GM23338 (cell line): ENCODE data around the gene GPHN. TPM values are rescaled to one million over a fixed set of nuclear protein-coding genes. Genes with fewer than 3 reads are reported as not detected.

Experiments
- ATAC-seq: fragments of 200-7000 bp; cut with Tn5 transposase; 3 replicates; pipeline ENCODE4 v1.9.1; 2020
- DNase-seq: peaks from one replicate; pipeline ENCODE4 v3.0.0-alpha.2; 2015; ENCODE audit warnings: low spot score
- H2AFZ ChIP-seq: fragments of 200-600 bp; sonication (generic); 2 replicates; pipeline ENCODE4 v1.8.0; 2016; ENCODE audit warnings: antibody characterized with exemption, mild to moderate bottlenecking, moderate library complexity
- H3F3A ChIP-seq: fragments of 200-600 bp; sonication (generic); replicated peaks from 2 replicates; pipeline ENCODE4 v1.8.0; 2017; ENCODE audit warnings: antibody characterized with exemption, mixed run types, low read depth
- H3K27ac ChIP-seq: fragments of 200-600 bp; sonication (generic); 2 replicates; pipeline ENCODE4 v1.6.1; 2016; ENCODE audit warnings: low read depth
- H3K27me3 ChIP-seq: fragments of 200-600 bp; sonication (generic); 2 replicates; pipeline ENCODE4 v1.8.0; 2016; ENCODE audit warnings: mild to moderate bottlenecking, mixed run types, moderate library complexity; ENCODE audit not compliant: insufficient read depth
- H3K36me3 ChIP-seq: fragments of 200-600 bp; sonication (generic); 2 replicates; pipeline ENCODE4 v1.8.0; 2016; ENCODE audit warnings: mild to moderate bottlenecking; ENCODE audit not compliant: insufficient read depth
- H3K4me1 ChIP-seq: fragments of 200-600 bp; sonication (generic); 2 replicates; pipeline ENCODE4 v1.8.0; 2016; ENCODE audit warnings: mild to moderate bottlenecking, moderate library complexity; ENCODE audit not compliant: insufficient read depth
- H3K4me2 ChIP-seq: fragments of 200-600 bp; sonication (generic); 2 replicates; pipeline ENCODE4 v1.7.1; 2017; ENCODE audit warnings: mixed run types
- H3K4me3 ChIP-seq: fragments of 200-600 bp; sonication (generic); 2 replicates; pipeline ENCODE4 v1.6.1; 2016; ENCODE audit warnings: mixed run types
- H3K79me2 ChIP-seq: fragments of 200-600 bp; sonication (generic); replicated peaks from 2 replicates; pipeline ENCODE4 v1.8.0; 2017; ENCODE audit warnings: mild to moderate bottlenecking; ENCODE audit not compliant: insufficient read depth
- H3K9me2 ChIP-seq: fragments of 200-600 bp; sonication (generic); 2 replicates; pipeline ENCODE4 v1.8.0; 2017; ENCODE audit not compliant: insufficient read depth
- H4K20me1 ChIP-seq: fragments of 200-600 bp; sonication (generic); replicated peaks from 2 replicates; pipeline ENCODE4 v1.8.0; 2017; ENCODE audit warnings: mild to moderate bottlenecking; ENCODE audit not compliant: insufficient read depth
- H3K27ac Mint-ChIP-seq: 2 replicates; pipeline ENCODE4 v1.8.0; 2020; ENCODE audit warnings: inconsistent platforms, mild to moderate bottlenecking, moderate library complexity, mixed read lengths
- H3K27me3 Mint-ChIP-seq: 3 replicates; pipeline ENCODE4 v1.8.0; 2022; ENCODE audit warnings: low read depth, mild to moderate bottlenecking, moderate library complexity, mixed read lengths, inconsistent platforms; ENCODE audit not compliant: insufficient read depth, poor library complexity
- H3K36me3 Mint-ChIP-seq: 3 replicates; pipeline ENCODE4 v1.8.0; 2021; ENCODE audit warnings: low read depth, mild to moderate bottlenecking, inconsistent platforms, moderate library complexity, mixed read lengths
- H3K4me1 Mint-ChIP-seq: 3 replicates; pipeline ENCODE4 v1.8.0; 2020; ENCODE audit warnings: mild to moderate bottlenecking, inconsistent platforms, mixed read lengths
- H3K4me3 Mint-ChIP-seq: 3 replicates; pipeline ENCODE4 v1.8.0; 2021; ENCODE audit warnings: moderate library complexity, mild to moderate bottlenecking, inconsistent platforms, mixed read lengths
- H3K9me3 Mint-ChIP-seq: 3 replicates; pipeline ENCODE4 v1.8.0; 2020; ENCODE audit warnings: moderate library complexity, mild to moderate bottlenecking, inconsistent platforms, mixed read lengths
- CREB1 ChIP-seq: fragments of 250-450 bp; sonication (Bioruptor Pico); IDR thresholded peaks from 2 replicates; pipeline ENCODE4 v1.5.0; 2020; ENCODE audit warnings: low read depth, mild to moderate bottlenecking, moderate library complexity
- EZH2 ChIP-seq: fragments of 200-600 bp; sonication (generic); IDR thresholded peaks from one replicate; pipeline ENCODE4 v1.8.0; 2017; ENCODE audit warnings: antibody characterized with exemption, mild to moderate bottlenecking, low read depth; ENCODE audit not compliant: unreplicated experiment
- EZH2phosphoT487 ChIP-seq: fragments of 200-600 bp; sonication (generic); IDR thresholded peaks from one replicate; pipeline ENCODE4 v1.8.1; 2018; ENCODE audit warnings: antibody characterized with exemption; ENCODE audit not compliant: unreplicated experiment
- JUNB ChIP-seq: IDR thresholded peaks from one replicate; pipeline ENCODE4 v1.6.1; 2016; ENCODE audit warnings: antibody characterized with exemption; ENCODE audit not compliant: unreplicated experiment
- NANOG ChIP-seq: IDR thresholded peaks from 2 replicates; pipeline ENCODE4 v1.6.1; 2016; ENCODE audit warnings: antibody characterized with exemption, borderline replicate concordance
- POLR2AphosphoS5 ChIP-seq: IDR thresholded peaks from 2 replicates; pipeline ENCODE4 v1.6.1; 2016; ENCODE audit warnings: antibody characterized with exemption, low read depth
- STAT1 ChIP-seq: IDR thresholded peaks from one replicate; pipeline ENCODE4 v1.6.1; 2016; ENCODE audit warnings: antibody characterized with exemption; ENCODE audit not compliant: unreplicated experiment
- ZNF114 ChIP-seq: fragments of 250-450 bp; sonication (Bioruptor Pico); IDR thresholded peaks from 2 replicates; pipeline ENCODE4 v1.5.0; 2020; ENCODE audit warnings: mild to moderate bottlenecking, moderate library complexity
- ZNF331 ChIP-seq: fragments of 250-450 bp; sonication (Bioruptor Pico); IDR thresholded peaks from 2 replicates; pipeline ENCODE4 v1.5.0; 2020; ENCODE audit warnings: low read depth, mild to moderate bottlenecking, moderate library complexity
- polyA plus RNA-seq: library from polyadenylated mRNA; unstranded; fragments of >200 nt; fragmentation: Nextera tagmentation; extraction: Ambion mirVana; gene quantifications from 2 replicates; pipeline ENCODE4 v1.2.1, GENCODE V29; 2016
- total RNA-seq: library from RNA; depleted of rRNA; stranded (reverse); fragments of >200 nt; shearing (Covaris generic); gene quantifications from 2 replicates; pipeline ENCODE4 v1.2.3, GENCODE V29; 2014
- TF ChIP-seq, protein P1 (sequence below): fragments of 250-450 bp; sonication (Bioruptor Pico); IDR thresholded peaks from 2 replicates; pipeline ENCODE4 v1.5.0; 2020; ENCODE audit warnings: mild to moderate bottlenecking, moderate library complexity
- TF ChIP-seq, protein P2 (sequence below), 2 experiments: fragments of 200-600 bp in 1 of 2; sonication (generic) in 1 of 2; conservative IDR thresholded peaks; 2 replicates each; pipeline versions ENCODE4 v1.5.1 to v1.6.1; 2016 to 2017; ENCODE audit warnings: antibody characterized with exemption in 2 of 2, low read depth in 2 of 2, mild to moderate bottlenecking in 2 of 2, moderate library complexity in 1 of 2
- TF ChIP-seq, protein P3 (sequence below): IDR thresholded peaks from one replicate; pipeline ENCODE4 v1.6.1; 2018; ENCODE audit warnings: antibody characterized with exemption; ENCODE audit not compliant: unreplicated experiment
- TF ChIP-seq, protein P4 (sequence below): IDR thresholded peaks from 2 replicates; pipeline ENCODE4 v1.6.1; 2016; ENCODE audit warnings: antibody characterized with exemption

The GPHN gene
- total and polyA plus RNA-seq, 2 experiments from 2014 or later = 17.6 to 20.6 TPM

DNA sequence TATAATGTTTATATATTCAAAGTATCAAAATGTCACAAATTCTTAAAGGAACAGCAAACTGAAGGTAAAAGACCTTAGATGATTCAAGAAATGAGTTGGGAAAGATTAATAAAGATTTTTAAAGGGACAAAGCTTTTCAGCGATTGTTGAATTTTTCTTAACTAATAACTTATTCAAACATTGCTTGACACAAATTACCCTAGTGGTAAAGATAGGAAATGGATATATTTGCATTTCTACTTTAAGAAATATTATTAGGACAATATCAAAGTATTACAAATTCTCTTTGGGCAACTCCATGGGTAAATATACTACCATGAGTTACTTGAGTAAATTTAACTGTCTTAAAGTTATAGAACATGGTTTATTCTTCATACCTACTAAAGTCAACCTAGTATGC, 415.3 kb downstream of the GPHN start:
- Mint-ChIP-seq H3K4me1 (no peaks in the 10 kb centered on the region), H3K36me3 (peaks cover 10% of the 10 kb centered on the region; the same call in 2 of the 3 replicates), H3K4me3 (no peak overlapping the region), H3K9me3 (0 out of 3 replicates have a peak, but pooled peaks cover 7% of the 10 kb centered on the region), H3K27me3 (peaks cover 1% of the 10 kb centered on the region), H3K27ac (no peak overlapping the region)
- H3K79me2 ChIP-seq = no peaks in the 10 kb centered on the region
- no peaks in the 10 kb centered on the region for H3F3A ChIP-seq
- TF ChIP-seq ZNF331 (no peak), EZH2phosphoT487 (no peak), POLR2AphosphoS5 (no peak), NANOG (no peak), ZNF114 (CRISPR knock-in tag) (no peak), STAT1 (no peak), JUNB (no peak), EZH2 (no peak), CREB1 (CRISPR knock-in tag) (no peak)
- TF ChIP-seq, protein P1, sequence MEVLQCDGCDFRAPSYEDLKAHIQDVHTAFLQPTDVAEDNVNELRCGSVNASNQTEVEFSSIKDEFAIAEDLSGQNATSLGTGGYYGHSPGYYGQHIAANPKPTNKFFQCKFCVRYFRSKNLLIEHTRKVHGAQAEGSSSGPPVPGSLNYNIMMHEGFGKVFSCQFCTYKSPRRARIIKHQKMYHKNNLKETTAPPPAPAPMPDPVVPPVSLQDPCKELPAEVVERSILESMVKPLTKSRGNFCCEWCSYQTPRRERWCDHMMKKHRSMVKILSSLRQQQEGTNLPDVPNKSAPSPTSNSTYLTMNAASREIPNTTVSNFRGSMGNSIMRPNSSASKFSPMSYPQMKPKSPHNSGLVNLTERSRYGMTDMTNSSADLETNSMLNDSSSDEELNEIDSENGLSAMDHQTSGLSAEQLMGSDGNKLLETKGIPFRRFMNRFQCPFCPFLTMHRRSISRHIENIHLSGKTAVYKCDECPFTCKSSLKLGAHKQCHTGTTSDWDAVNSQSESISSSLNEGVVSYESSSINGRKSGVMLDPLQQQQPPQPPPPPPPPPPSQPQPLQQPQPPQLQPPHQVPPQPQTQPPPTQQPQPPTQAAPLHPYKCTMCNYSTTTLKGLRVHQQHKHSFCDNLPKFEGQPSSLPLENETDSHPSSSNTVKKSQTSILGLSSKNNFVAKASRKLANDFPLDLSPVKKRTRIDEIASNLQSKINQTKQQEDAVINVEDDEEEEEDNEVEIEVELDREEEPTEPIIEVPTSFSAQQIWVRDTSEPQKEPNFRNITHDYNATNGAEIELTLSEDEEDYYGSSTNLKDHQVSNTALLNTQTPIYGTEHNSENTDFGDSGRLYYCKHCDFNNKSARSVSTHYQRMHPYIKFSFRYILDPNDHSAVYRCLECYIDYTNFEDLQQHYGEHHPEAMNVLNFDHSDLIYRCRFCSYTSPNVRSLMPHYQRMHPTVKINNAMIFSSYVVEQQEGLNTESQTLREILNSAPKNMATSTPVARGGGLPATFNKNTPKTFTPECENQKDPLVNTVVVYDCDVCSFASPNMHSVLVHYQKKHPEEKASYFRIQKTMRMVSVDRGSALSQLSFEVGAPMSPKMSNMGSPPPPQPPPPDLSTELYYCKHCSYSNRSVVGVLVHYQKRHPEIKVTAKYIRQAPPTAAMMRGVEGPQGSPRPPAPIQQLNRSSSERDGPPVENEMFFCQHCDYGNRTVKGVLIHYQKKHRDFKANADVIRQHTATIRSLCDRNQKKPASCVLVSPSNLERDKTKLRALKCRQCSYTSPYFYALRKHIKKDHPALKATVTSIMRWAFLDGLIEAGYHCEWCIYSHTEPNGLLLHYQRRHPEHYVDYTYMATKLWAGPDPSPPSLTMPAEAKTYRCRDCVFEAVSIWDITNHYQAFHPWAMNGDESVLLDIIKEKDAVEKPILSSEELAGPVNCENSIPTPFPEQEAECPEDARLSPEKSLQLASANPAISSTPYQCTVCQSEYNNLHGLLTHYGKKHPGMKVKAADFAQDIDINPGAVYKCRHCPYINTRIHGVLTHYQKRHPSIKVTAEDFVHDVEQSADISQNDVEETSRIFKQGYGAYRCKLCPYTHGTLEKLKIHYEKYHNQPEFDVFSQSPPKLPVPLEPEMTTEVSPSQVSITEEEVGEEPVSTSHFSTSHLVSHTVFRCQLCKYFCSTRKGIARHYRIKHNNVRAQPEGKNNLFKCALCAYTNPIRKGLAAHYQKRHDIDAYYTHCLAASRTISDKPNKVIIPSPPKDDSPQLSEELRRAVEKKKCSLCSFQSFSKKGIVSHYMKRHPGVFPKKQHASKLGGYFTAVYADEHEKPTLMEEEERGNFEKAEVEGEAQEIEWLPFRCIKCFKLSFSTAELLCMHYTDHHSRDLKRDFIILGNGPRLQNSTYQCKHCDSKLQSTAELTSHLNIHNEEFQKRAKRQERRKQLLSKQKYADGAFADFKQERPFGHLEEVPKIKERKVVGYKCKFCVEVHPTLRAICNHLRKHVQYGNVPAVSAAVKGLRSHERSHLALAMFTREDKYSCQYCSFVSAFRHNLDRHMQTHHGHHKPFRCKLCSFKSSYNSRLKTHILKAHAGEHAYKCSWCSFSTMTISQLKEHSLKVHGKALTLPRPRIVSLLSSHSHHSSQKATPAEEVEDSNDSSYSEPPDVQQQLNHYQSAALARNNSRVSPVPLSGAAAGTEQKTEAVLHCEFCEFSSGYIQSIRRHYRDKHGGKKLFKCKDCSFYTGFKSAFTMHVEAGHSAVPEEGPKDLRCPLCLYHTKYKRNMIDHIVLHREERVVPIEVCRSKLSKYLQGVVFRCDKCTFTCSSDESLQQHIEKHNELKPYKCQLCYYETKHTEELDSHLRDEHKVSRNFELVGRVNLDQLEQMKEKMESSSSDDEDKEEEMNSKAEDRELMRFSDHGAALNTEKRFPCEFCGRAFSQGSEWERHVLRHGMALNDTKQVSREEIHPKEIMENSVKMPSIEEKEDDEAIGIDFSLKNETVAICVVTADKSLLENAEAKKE (CRISPR knock-in tag) = no peak
- TF ChIP-seq, protein P2, sequence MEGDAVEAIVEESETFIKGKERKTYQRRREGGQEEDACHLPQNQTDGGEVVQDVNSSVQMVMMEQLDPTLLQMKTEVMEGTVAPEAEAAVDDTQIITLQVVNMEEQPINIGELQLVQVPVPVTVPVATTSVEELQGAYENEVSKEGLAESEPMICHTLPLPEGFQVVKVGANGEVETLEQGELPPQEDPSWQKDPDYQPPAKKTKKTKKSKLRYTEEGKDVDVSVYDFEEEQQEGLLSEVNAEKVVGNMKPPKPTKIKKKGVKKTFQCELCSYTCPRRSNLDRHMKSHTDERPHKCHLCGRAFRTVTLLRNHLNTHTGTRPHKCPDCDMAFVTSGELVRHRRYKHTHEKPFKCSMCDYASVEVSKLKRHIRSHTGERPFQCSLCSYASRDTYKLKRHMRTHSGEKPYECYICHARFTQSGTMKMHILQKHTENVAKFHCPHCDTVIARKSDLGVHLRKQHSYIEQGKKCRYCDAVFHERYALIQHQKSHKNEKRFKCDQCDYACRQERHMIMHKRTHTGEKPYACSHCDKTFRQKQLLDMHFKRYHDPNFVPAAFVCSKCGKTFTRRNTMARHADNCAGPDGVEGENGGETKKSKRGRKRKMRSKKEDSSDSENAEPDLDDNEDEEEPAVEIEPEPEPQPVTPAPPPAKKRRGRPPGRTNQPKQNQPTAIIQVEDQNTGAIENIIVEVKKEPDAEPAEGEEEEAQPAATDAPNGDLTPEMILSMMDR (conservative IDR thresholded peaks at IDR 0.05; ENCODE audit: low read depth in 2 of 2) = no peak
- TF ChIP-seq, protein P3, sequence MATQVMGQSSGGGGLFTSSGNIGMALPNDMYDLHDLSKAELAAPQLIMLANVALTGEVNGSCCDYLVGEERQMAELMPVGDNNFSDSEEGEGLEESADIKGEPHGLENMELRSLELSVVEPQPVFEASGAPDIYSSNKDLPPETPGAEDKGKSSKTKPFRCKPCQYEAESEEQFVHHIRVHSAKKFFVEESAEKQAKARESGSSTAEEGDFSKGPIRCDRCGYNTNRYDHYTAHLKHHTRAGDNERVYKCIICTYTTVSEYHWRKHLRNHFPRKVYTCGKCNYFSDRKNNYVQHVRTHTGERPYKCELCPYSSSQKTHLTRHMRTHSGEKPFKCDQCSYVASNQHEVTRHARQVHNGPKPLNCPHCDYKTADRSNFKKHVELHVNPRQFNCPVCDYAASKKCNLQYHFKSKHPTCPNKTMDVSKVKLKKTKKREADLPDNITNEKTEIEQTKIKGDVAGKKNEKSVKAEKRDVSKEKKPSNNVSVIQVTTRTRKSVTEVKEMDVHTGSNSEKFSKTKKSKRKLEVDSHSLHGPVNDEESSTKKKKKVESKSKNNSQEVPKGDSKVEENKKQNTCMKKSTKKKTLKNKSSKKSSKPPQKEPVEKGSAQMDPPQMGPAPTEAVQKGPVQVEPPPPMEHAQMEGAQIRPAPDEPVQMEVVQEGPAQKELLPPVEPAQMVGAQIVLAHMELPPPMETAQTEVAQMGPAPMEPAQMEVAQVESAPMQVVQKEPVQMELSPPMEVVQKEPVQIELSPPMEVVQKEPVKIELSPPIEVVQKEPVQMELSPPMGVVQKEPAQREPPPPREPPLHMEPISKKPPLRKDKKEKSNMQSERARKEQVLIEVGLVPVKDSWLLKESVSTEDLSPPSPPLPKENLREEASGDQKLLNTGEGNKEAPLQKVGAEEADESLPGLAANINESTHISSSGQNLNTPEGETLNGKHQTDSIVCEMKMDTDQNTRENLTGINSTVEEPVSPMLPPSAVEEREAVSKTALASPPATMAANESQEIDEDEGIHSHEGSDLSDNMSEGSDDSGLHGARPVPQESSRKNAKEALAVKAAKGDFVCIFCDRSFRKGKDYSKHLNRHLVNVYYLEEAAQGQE = no peak
- TF ChIP-seq, protein P4, sequence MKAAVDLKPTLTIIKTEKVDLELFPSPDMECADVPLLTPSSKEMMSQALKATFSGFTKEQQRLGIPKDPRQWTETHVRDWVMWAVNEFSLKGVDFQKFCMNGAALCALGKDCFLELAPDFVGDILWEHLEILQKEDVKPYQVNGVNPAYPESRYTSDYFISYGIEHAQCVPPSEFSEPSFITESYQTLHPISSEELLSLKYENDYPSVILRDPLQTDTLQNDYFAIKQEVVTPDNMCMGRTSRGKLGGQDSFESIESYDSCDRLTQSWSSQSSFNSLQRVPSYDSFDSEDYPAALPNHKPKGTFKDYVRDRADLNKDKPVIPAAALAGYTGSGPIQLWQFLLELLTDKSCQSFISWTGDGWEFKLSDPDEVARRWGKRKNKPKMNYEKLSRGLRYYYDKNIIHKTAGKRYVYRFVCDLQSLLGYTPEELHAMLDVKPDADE = no peak
- no peaks in the 10 kb centered on the region for H3K27me3 ChIP-seq
- H3K9me2 ChIP-seq = peaks cover 4% of the 10 kb centered on the region; the same call in 1 of the 2 replicates
- no peak overlapping the region for H3K4me2 ChIP-seq
- no peak overlapping the region for H2AFZ ChIP-seq
- H3K36me3 ChIP-seq = no peaks in the 10 kb centered on the region
- H3K27ac ChIP-seq = no peak overlapping the region
- H4K20me1 ChIP-seq = no peaks in the 10 kb centered on the region
- no peak for DNase-seq
- H3K4me1 ChIP-seq = no peaks in the 10 kb centered on the region
- no peak for ATAC-seq
- no peak overlapping the region for H3K4me3 ChIP-seq
